Spleen (tissue), 7 donors: ENCODE data around the gene SLC10A1.

Experiments used
- CTCF ChIP-seq, 11 experiments: fragments of 200-600 bp in 7 of 11; fragments of 450-650 bp in 4 of 11; sonication (generic) in 4 of 11; IDR thresholded peaks in 8 of 11; conservative IDR thresholded peaks in 3 of 11; 1 replicate in 7 of 11; 2 replicates in 4 of 11; pipeline versions ENCODE4 v1.4.0 to v1.8.0; 2016 to 2021; ENCODE audit warnings: antibody characterized with exemption in 11 of 11, inconsistent platforms in 4 of 11, mild to moderate bottlenecking in 1 of 11
- POLR2A ChIP-seq, 3 donors: fragments of 450-650 bp; IDR thresholded peaks; one replicate each; pipeline ENCODE4 v1.5.1; 2017; ENCODE audit warnings: antibody characterized with exemption in 3 of 3, mild to moderate bottlenecking in 1 of 3
- POLR2AphosphoS5 ChIP-seq, 3 donors: sonication (generic); formaldehyde crosslinking; IDR thresholded peaks; one replicate each; pipeline ENCODE4 v1.5.1; 2017; ENCODE audit warnings: antibody characterized with exemption in 3 of 3
- donor health status: DM: no; HTN: no; CAD: no; lungs with moderate emphysema.
- donor health status: DM: no; HTN: no; CAD: no.
- donor health status: DM: no; HTN: no; CAD: no.

GRCh38 chr14:69797573-69798338, 715 bp upstream of the SLC10A1 start:
- TF ChIP-seq CTCF (IDR thresholded peaks at IDR 0.05 in 8 of 11, conservative IDR thresholded peaks at IDR 0.05 in 3 of 11) (no peak), POLR2A (IDR thresholded peaks at IDR 0.05) (no peak), POLR2AphosphoS5 (IDR thresholded peaks at IDR 0.05) (no peak)
